HG03354 (cell line): ENCODE results near the gene KLF7.
"Not testable (repeated sequence)": the region's sequence is repeated elsewhere in the genome, so short reads cannot be mapped to it uniquely, and the experiment has no call there.

ENCODE experiments used
- ATAC-seq: cut with Tn5 transposase; IDR thresholded peaks from one replicate; pipeline ENCODE4 v1.9.1; 2021; ENCODE audit warnings: mild to moderate bottlenecking; ENCODE audit not compliant: unreplicated experiment, poor library complexity, severe bottlenecking

KLF7 gene

GRCh38 chr2:207041279-207041678, 124.5 kb downstream of the KLF7 start:
- ATAC-seq: no peak

- ATAC-seq: no peak
Observed at GRCh38 chr2:207040696-207041095, 125.1 kb downstream of the KLF7 start.

GRCh38 chr2:207039225-207039624, 126.5 kb downstream of the KLF7 start:
- ATAC-seq: no peak

DNA sequence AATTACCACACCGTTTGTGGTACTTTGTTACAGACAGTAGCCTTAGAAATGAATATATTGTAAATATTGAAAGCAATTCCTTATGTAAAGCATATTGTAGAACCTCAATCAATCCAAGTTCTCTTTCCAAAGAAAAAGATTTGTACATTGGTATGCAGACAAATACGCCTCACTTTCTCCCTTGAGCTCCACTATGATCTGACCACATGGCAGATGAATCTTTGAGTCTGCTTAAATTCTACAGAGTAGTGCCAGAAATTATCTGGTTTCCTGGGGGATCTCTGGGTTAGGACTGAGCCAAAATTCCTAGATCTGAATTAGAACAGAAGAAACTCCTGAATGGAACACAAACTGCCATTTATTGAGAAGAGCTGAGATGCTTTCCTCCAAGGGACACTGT, 127.4 kb downstream of the KLF7 start:
- no peak for ATAC-seq

GRCh38 chr2:207037896-207038295, 127.9 kb downstream of the KLF7 start:
- no peak for ATAC-seq

DNA sequence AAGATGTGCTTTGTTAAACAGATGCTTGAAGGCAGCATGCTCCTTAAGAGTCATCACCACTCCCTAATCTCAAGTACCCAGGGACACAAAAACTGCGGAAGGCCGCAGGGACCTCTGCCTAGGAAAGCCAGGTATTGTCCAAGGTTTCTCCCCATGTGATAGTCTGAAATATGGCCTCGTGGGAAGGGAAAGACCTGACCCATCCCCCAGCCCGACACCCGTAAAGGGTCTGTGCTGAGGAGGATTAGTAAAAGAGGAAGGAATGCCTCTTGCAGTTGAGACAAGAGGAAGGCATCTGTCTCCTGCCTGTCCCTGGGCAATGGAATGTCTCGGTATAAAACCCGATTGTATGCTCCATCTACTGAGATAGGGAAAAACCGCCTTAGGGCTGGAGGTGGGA, 128.7 kb downstream of the KLF7 start:
- not testable (repeated sequence) for ATAC-seq

GRCh38 chr2:207035875-207036274, 129.9 kb downstream of the KLF7 start:
- ATAC-seq: no peak

DNA sequence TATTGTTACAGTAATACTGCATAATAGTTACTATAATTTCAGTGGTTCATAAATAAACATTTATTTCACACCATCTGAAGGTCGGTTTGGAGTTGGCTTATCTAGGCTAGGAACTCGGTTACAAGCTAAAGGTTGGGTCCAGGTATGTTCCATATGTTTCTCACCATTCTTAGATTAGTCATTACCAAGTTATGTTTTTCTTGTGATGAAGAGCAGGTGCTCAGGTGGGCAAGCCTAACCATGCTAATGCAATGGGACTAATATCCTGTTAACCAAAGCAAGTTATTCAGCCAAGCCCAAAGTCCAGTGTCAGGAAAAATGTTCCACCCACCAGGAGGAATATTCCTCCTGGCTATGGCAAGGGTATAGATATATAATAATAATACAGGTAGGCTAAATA, 133.3 kb downstream of the KLF7 start:
- no peak for ATAC-seq
